GM21447 (cell line): ENCODE results near the gene MPI.
A peak's percentile ranks its signal among the peaks of the same experiment; 100 is the strongest.

Source experiments
- ATAC-seq: cut with Tn5 transposase; IDR thresholded peaks from one replicate; pipeline ENCODE4 v1.9.1; 2021; ENCODE audit not compliant: unreplicated experiment

Gene MPI

GRCh38 chr15:74889883-74890664, at the start of gene MPI:
Gene MPI (plus strand): TSS chr15:74890042. CDS start chr15:74890074, 32 bp downstream.
- ATAC-seq = peak; percentile 86

GRCh38 chr15:74840851-74841775, 48.7 kb upstream of the MPI start:
- no peak for ATAC-seq

- ATAC-seq = no peak
Measured at GRCh38 chr15:74841891-74842373, 47.9 kb upstream of the MPI start.

- peak; percentile 73 for ATAC-seq
Measured at GRCh38 chr15:74842581-74843444, 47.0 kb upstream of the MPI start, which contains the start of gene ULK3. Gene ULK3 (minus strand): TSS chr15:74843156. CDS start chr15:74843105, 51 bp downstream.

- no peak for ATAC-seq
Measured at GRCh38 chr15:74843445-74843828, 46.4 kb upstream of the MPI start.

- no peak for ATAC-seq
Measured at GRCh38 chr15:74843891-74844299, 45.9 kb upstream of the MPI start.

GRCh38 chr15:74844319-74845207, 45.3 kb upstream of the MPI start:
- no peak for ATAC-seq

GRCh38 chr15:74845208-74845568, 44.7 kb upstream of the MPI start:
- ATAC-seq = no peak

GRCh38 chr15:74845581-74845980, 44.3 kb upstream of the MPI start:
- ATAC-seq = no peak

GRCh38 chr15:74847432-74847831, 42.4 kb upstream of the MPI start:
- ATAC-seq = no peak

- ATAC-seq = no peak
Measured at GRCh38 chr15:74850393-74850792, 39.4 kb upstream of the MPI start.

GRCh38 chr15:74851960-74852359, 37.9 kb upstream of the MPI start:
- ATAC-seq = no peak

- no peak for ATAC-seq
Measured at GRCh38 chr15:74854453-74855022, 35.3 kb upstream of the MPI start.

- ATAC-seq = no peak
Measured at GRCh38 chr15:74855857-74856256, 34.0 kb upstream of the MPI start.

- ATAC-seq = no peak
Measured at GRCh38 chr15:74856537-74856936, 33.3 kb upstream of the MPI start.

GRCh38 chr15:74857082-74857655, 32.7 kb upstream of the MPI start:
- ATAC-seq = peak; percentile 75

GRCh38 chr15:74857671-74858368, 32.0 kb upstream of the MPI start:
- peak; percentile 49 for ATAC-seq

- no peak for ATAC-seq
Measured at GRCh38 chr15:74858369-74858740, 31.5 kb upstream of the MPI start.
